GM23248 (cell line): Measurements from ENCODE around the gene SAT2.

Experiments used
- EZH2 ChIP-seq: fragments of 200-600 bp; sonication (generic); IDR thresholded peaks from 2 replicates; pipeline ENCODE4 v1.6.1; 2018; ENCODE audit warnings: antibody characterized with exemption, mild to moderate bottlenecking; ENCODE audit not compliant: insufficient read depth, poor library complexity, severe bottlenecking
- EZH2phosphoT487 ChIP-seq: fragments of 200-600 bp; sonication (generic); IDR thresholded peaks from 2 replicates; pipeline ENCODE4 v1.6.1; 2018; ENCODE audit warnings: antibody characterized with exemption, moderate library complexity, mild to moderate bottlenecking, low read depth; ENCODE audit not compliant: insufficient read depth

DNA sequence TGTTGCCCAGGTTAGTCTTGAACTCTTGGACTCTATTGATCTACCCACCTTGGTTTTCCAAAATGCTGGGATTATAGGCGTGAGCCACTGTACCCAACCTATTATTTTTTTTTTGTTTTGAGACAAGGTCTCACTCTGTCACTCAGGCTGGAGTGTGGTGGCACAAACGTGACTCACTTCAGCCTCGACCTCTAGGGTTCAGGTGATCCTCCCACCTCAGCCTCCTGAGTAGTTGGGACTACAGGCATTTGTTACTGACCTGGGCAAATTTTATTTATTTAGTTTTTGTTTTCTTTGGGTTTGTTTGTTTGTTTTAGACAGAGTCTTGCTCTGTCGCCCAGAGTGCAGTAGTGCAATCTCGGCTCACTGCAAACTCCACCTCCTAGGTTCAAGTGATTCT, 4.0 kb downstream of the SAT2 start:
- no peak for TF ChIP-seq EZH2
- no peak for TF ChIP-seq EZH2phosphoT487
